MM.1S (cell line): Measurements from ENCODE around the gene ABCB4.

Experiments
- DNase-seq: peaks from one replicate; pipeline ENCODE4 v3.0.0-alpha.2; 2015
- H2AFZ ChIP-seq: fragments of 300-600 bp; sonication (generic); 2 replicates; pipeline ENCODE4 v1.6.0; 2016; ENCODE audit warnings: antibody characterized with exemption, low read length
- H3F3A ChIP-seq: fragments of 300-600 bp; sonication (generic); 2 replicates; pipeline ENCODE4 v1.6.1; 2016; ENCODE audit warnings: mild to moderate bottlenecking, antibody characterized with exemption, low read length, moderate library complexity, mixed read lengths; ENCODE audit not compliant: insufficient read depth
- H3K27ac ChIP-seq: fragments of 300-600 bp; sonication (generic); 2 replicates; pipeline ENCODE4 v1.5.1; 2016; ENCODE audit warnings: mild to moderate bottlenecking, low read length
- H3K27me3 ChIP-seq: fragments of 300-600 bp; sonication (generic); replicated peaks from 2 replicates; pipeline ENCODE4 v1.6.0; 2016; ENCODE audit warnings: low read length; ENCODE audit not compliant: insufficient read depth
- H3K36me3 ChIP-seq: fragments of 300-600 bp; sonication (generic); replicated peaks from 2 replicates; pipeline ENCODE4 v1.6.1; 2016; ENCODE audit warnings: mild to moderate bottlenecking, low read length, mixed read lengths; ENCODE audit not compliant: insufficient read depth
- H3K4me1 ChIP-seq: fragments of 300-600 bp; sonication (generic); 2 replicates; pipeline ENCODE4 v1.6.1; 2016; ENCODE audit warnings: low read length, mixed read lengths
- H3K4me2 ChIP-seq: fragments of 300-600 bp; sonication (generic); 2 replicates; pipeline ENCODE4 v1.6.0; 2016; ENCODE audit warnings: low read depth, low read length
- H3K4me3 ChIP-seq: fragments of 300-600 bp; sonication (generic); 2 replicates; pipeline ENCODE4 v1.5.1; 2016; ENCODE audit warnings: low read length, mixed read lengths
- H3K79me2 ChIP-seq: fragments of 300-600 bp; sonication (generic); 2 replicates; pipeline ENCODE4 v1.6.1; 2016; ENCODE audit warnings: mixed run types, low read length, mixed read lengths
- H3K9ac ChIP-seq: fragments of 300-600 bp; sonication (generic); 2 replicates; pipeline ENCODE4 v1.6.1; 2016; ENCODE audit warnings: low read length, mixed read lengths
- H3K9me2 ChIP-seq: fragments of 300-600 bp; sonication (generic); replicated peaks from 2 replicates; pipeline ENCODE4 v1.6.1; 2016; ENCODE audit warnings: mild to moderate bottlenecking, low read length, mixed read lengths; ENCODE audit not compliant: insufficient read depth
- H3K9me3 ChIP-seq: fragments of 300-600 bp; sonication (generic); replicated peaks from 2 replicates; pipeline ENCODE4 v1.6.1; 2016; ENCODE audit warnings: mild to moderate bottlenecking, low read length, mixed read lengths; ENCODE audit not compliant: insufficient read depth
- H4K20me1 ChIP-seq: fragments of 300-600 bp; sonication (generic); 2 replicates; pipeline ENCODE4 v1.6.1; 2016; ENCODE audit warnings: mild to moderate bottlenecking, low read length, moderate library complexity, mixed read lengths; ENCODE audit not compliant: insufficient read depth
- CTCF ChIP-seq: fragments of 300-600 bp; sonication (generic); IDR thresholded peaks from 2 replicates; pipeline ENCODE4 v1.5.1; 2016; ENCODE audit warnings: antibody characterized with exemption, low read length, mixed read lengths
- EZH2 ChIP-seq: fragments of 300-600 bp; sonication (generic); optimal IDR thresholded peaks from 2 replicates; pipeline ENCODE3; 2017; ENCODE audit warnings: low read depth, mild to moderate bottlenecking, antibody characterized with exemption, low read length, mixed read lengths
- EZH2phosphoT487 ChIP-seq: fragments of 300-600 bp; sonication (generic); IDR thresholded peaks from 2 replicates; pipeline ENCODE4 v1.6.1; 2018; ENCODE audit warnings: antibody characterized with exemption, low read length

Gene ABCB4

GRCh38 chr7:87482115-87482514 lies 6.6 kb upstream of the ABCB4 start:
- no peaks in the 10 kb centered on the region for H3K9me2 ChIP-seq
- no peak for DNase-seq
- no peak overlapping the region for H3K4me2 ChIP-seq
- no peaks in the 10 kb centered on the region for H3F3A ChIP-seq
- H3K4me3 ChIP-seq: no peak overlapping the region
- no peak overlapping the region for H3K9ac ChIP-seq
- H4K20me1 ChIP-seq: no peaks in the 10 kb centered on the region
- no peak overlapping the region for H3K27ac ChIP-seq
- TF ChIP-seq EZH2 (no peak), EZH2phosphoT487 (no peak), CTCF (no peak)
- no peaks in the 10 kb centered on the region for H3K27me3 ChIP-seq
- H3K36me3 ChIP-seq: no peaks in the 10 kb centered on the region
- no peaks in the 10 kb centered on the region for H3K4me1 ChIP-seq
- H3K79me2 ChIP-seq: no peaks in the 10 kb centered on the region
- H2AFZ ChIP-seq: no peak overlapping the region
- no peaks in the 10 kb centered on the region for H3K9me3 ChIP-seq

GRCh38 chr7:87480386-87480785 lies 4.9 kb upstream of the ABCB4 start:
- no peaks in the 10 kb centered on the region for H3K9me3 ChIP-seq
- no peak overlapping the region for H3K4me3 ChIP-seq
- H3K27me3 ChIP-seq: no peaks in the 10 kb centered on the region
- H4K20me1 ChIP-seq: no peaks in the 10 kb centered on the region
- TF ChIP-seq EZH2phosphoT487: no peak
- no peaks in the 10 kb centered on the region for H3K4me1 ChIP-seq
- no peaks in the 10 kb centered on the region for H3K79me2 ChIP-seq
- H3K36me3 ChIP-seq: no peaks in the 10 kb centered on the region
- no peak overlapping the region for H2AFZ ChIP-seq
- no peak overlapping the region for H3K27ac ChIP-seq
- H3K9ac ChIP-seq: no peak overlapping the region
- no peak for DNase-seq
- no peaks in the 10 kb centered on the region for H3K9me2 ChIP-seq
- H3F3A ChIP-seq: no peaks in the 10 kb centered on the region
- H3K4me2 ChIP-seq: no peak overlapping the region

- Histone ChIP-seq H3K4me2 (no peak overlapping the region), H3K9me2 (no peaks in the 10 kb centered on the region), H3K4me3 (no peak overlapping the region), H3K9me3 (no peaks in the 10 kb centered on the region), H3F3A (no peaks in the 10 kb centered on the region), H3K27ac (no peak overlapping the region), H3K9ac (no peak overlapping the region), H3K79me2 (no peaks in the 10 kb centered on the region), H2AFZ (no peak overlapping the region), H3K4me1 (no peaks in the 10 kb centered on the region), H4K20me1 (no peaks in the 10 kb centered on the region), H3K36me3 (no peaks in the 10 kb centered on the region), H3K27me3 (no peaks in the 10 kb centered on the region)
- no peak for TF ChIP-seq EZH2
- TF ChIP-seq CTCF: no peak
- DNase-seq: no peak
These were observed 4.5 kb upstream of the ABCB4 start for GRCh38 chr7:87479951-87480350.

GRCh38 chr7:87476179-87476557 lies 688 bp upstream of the ABCB4 start:
- Histone ChIP-seq H3K4me3 (no peak overlapping the region), H3K9me3 (no peaks in the 10 kb centered on the region), H3K4me2 (no peak overlapping the region), H3K27me3 (no peaks in the 10 kb centered on the region), H2AFZ (no peak overlapping the region), H3K9me2 (no peaks in the 10 kb centered on the region), H3K36me3 (no peaks in the 10 kb centered on the region), H3K4me1 (no peaks in the 10 kb centered on the region), H3F3A (no peaks in the 10 kb centered on the region), H3K9ac (no peak overlapping the region), H3K79me2 (no peaks in the 10 kb centered on the region), H3K27ac (no peak overlapping the region), H4K20me1 (no peaks in the 10 kb centered on the region)
- no peak for TF ChIP-seq CTCF
- TF ChIP-seq EZH2phosphoT487: no peak
- no peak for TF ChIP-seq EZH2
- DNase-seq: no peak
